Activated CD4-positive, alpha-beta memory T cell treated with anti-CD3 and anti-CD28 coated beads, Interleukin-2, amount 10 ng/mL, durations not matched to agents 7 days and 5 days (primary cell): ENCODE data around the gene CORO2A. TPM values are rescaled to one million over a fixed set of nuclear protein-coding genes. Genes with fewer than 3 reads are reported as not detected.

Experiments
- CTCF ChIA-PET: fragments of 350-600 bp; sonication (Branson Sonifier 250); formaldehyde crosslinking; loops from one replicate; lab custom pipeline; 2021; ENCODE audit warnings: antibody characterized with exemption, inconsistent platforms; lab: Charles Lee
- POLR2A ChIA-PET: fragments of 350-600 bp; sonication (Branson Sonifier 250); formaldehyde crosslinking; loops from one replicate; lab custom pipeline; 2021; ENCODE audit warnings: antibody characterized with exemption; lab: Charles Lee
- DNase-seq: peaks from one replicate; pipeline ENCODE4 v3.0.0-alpha.2; 2020
- H3K27ac Mint-ChIP-seq: one replicate; pipeline ENCODE4 v1.8.0; 2021; ENCODE audit warnings: mild to moderate bottlenecking, mixed read lengths
- H3K27me3 Mint-ChIP-seq: one replicate; pipeline ENCODE4 v1.8.0; 2021; ENCODE audit warnings: mixed read lengths
- H3K36me3 Mint-ChIP-seq: one replicate; pipeline ENCODE4 v1.8.0; 2021; ENCODE audit warnings: low read depth, mixed read lengths
- H3K4me1 Mint-ChIP-seq: one replicate; pipeline ENCODE4 v1.8.0; 2021; ENCODE audit warnings: mixed read lengths
- H3K4me3 Mint-ChIP-seq: one replicate; pipeline ENCODE4 v1.8.0; 2021; ENCODE audit warnings: mild to moderate bottlenecking, mixed read lengths
- H3K9me3 Mint-ChIP-seq: one replicate; pipeline ENCODE4 v1.8.0; 2021; ENCODE audit warnings: mixed read lengths
- total RNA-seq, 2 experiments: library from RNA; stranded (reverse); gene quantifications; one replicate each; pipeline ENCODE4 v1.2.3, GENCODE V29; 2021

CORO2A gene
- total RNA-seq, 2 experiments from 2014 or later = 7.8 to 8.2 TPM

GRCh38 chr9:98154678-98155077 lies 37.8 kb downstream of the CORO2A start:
- H3K4me1 Mint-ChIP-seq = peaks cover 9% of the 10 kb centered on the region
- no peaks in the 10 kb centered on the region for H3K27me3 Mint-ChIP-seq
- H3K4me3 Mint-ChIP-seq = no peak overlapping the region
- POLR2A ChIA-PET = no interaction called here
- H3K27ac Mint-ChIP-seq = no peak overlapping the region
- no peaks in the 10 kb centered on the region for H3K9me3 Mint-ChIP-seq
- peaks cover 6% of the 10 kb centered on the region for H3K36me3 Mint-ChIP-seq
- no peak for DNase-seq
- CTCF ChIA-PET = no interaction called here

DNA sequence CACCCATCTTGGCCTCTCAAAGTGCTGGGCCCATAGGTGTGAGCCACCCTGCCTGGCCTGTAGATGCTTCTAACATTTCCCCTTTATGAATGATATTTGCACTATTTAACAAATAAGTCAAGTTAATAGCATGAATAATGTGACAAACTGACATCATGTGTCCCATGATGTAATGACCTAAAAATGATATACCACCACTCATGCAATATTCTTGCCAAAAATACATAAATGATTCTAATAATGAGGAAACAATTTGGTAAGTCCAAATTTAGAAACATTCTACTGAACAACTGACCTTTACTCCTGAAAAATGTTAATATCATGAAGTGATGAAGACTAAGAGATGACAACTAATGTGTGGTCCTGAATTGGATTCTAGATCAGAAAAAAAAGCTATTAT lies 39.9 kb downstream of the CORO2A start:
- no peaks in the 10 kb centered on the region for H3K27me3 Mint-ChIP-seq
- H3K27ac Mint-ChIP-seq = no peak overlapping the region
- CTCF ChIA-PET = no interaction called here
- H3K36me3 Mint-ChIP-seq = peaks cover 8% of the 10 kb centered on the region
- H3K9me3 Mint-ChIP-seq = no peaks in the 10 kb centered on the region
- POLR2A ChIA-PET = no interaction called here
- peaks cover 8% of the 10 kb centered on the region for H3K4me1 Mint-ChIP-seq
- H3K4me3 Mint-ChIP-seq = no peak overlapping the region
- DNase-seq = no peak

DNA sequence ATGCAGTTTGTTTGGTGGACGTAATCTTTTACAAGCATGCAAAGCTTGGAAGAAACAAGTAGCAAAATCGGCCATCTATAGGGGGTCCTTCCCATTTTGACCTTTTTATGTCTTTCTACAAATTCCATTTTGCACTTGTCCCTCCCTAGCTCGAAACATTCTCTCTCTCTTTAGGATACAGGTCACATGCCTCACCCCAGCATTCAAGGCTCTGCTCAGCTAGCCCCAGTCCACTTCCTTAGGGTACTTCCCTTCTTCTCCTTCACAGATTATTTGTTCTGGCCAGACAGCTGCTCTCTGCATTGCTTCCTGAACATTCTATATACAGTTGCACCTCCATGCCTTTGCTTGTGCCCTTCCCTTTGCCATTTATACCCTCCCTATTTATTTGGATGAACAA lies 41.7 kb downstream of the CORO2A start:
- peaks cover 5% of the 10 kb centered on the region for H3K36me3 Mint-ChIP-seq
- peaks cover 18% of the 10 kb centered on the region for H3K4me1 Mint-ChIP-seq
- H3K9me3 Mint-ChIP-seq = no peaks in the 10 kb centered on the region
- no peaks in the 10 kb centered on the region for H3K27me3 Mint-ChIP-seq
- no peak for DNase-seq
- ChIA-PET CTCF (no interaction called here), POLR2A (no interaction called here)
- no peak overlapping the region for H3K4me3 Mint-ChIP-seq
- H3K27ac Mint-ChIP-seq = no peak overlapping the region

DNA sequence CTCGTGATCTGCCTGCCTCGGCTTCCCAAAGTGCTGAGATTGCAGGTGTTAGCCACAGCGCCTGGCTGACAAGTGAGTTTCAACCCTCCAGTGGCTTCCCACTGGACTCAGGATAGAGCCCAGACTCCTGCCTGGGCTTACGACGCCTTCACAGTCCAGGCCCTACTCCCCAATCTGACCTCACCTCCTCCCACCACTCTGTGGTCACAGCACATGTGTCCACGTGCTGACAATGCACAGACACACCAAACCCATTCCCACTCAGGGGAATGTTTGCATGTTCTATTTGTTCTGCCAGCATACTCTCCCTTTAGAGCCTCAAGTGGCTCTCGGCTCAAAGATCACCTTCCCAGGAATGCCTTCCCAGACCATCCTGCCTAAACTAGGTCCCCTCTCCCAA lies 42.3 kb downstream of the CORO2A start:
- Mint-ChIP-seq H3K9me3 (no peaks in the 10 kb centered on the region), H3K27me3 (no peaks in the 10 kb centered on the region), H3K36me3 (peaks cover 5% of the 10 kb centered on the region), H3K4me3 (no peak overlapping the region), H3K4me1 (peaks cover 18% of the 10 kb centered on the region), H3K27ac (no peak overlapping the region)
- CTCF ChIA-PET = no interaction called here
- POLR2A ChIA-PET = no interaction called here
- no peak for DNase-seq

DNA sequence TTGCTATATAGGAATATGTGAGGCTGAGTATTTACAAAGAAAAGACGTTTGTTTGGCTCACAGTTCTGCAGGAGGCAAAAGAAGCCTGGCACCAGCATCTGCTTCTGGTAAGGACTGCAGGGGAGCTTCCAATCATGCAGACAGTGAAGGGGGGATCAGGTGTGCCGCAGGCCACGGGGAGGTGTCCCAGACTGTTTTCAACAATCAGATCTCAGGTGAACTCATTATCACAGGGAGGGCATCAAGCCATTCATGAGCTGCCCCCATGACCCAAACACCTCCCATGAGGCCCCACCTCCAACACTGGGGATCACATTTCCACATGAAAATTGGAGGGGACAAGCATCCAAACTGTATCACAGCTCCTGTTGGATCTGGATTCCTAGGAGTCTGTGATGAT lies 43.0 kb downstream of the CORO2A start:
- DNase-seq = no peak
- peaks cover 5% of the 10 kb centered on the region for H3K36me3 Mint-ChIP-seq
- H3K27me3 Mint-ChIP-seq = no peaks in the 10 kb centered on the region
- H3K9me3 Mint-ChIP-seq = no peaks in the 10 kb centered on the region
- H3K27ac Mint-ChIP-seq = no peak overlapping the region
- no peak overlapping the region for H3K4me3 Mint-ChIP-seq
- CTCF ChIA-PET = interaction anchor here (0.8 kb wide), 1 partner anchor 44 kb away, joined by 4 read pairs; no protein-coding TSS in a partner anchor
- peaks cover 18% of the 10 kb centered on the region for H3K4me1 Mint-ChIP-seq
- POLR2A ChIA-PET = interaction anchor here (1.2 kb wide), 1 partner anchor 19 kb away, joined by 3 read pairs; no protein-coding TSS in a partner anchor

DNA sequence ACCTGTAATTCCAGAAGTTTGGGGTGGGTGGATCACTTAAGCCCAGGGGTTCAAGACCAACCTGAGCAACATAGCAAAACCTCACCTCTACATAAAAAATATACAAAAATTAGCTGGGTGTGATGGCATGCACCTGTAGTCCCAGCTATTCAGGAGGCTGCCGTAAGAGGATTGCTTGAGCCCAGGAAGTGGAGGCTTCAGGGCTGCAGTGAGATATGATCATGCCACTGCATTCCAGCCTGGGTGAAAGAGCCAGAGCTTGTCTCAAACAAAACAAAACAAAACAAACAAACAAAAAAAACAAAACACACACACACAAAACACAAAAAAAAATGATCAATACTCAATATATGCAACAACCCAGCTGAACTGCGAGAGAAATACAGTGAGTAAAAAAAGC lies 44.0 kb downstream of the CORO2A start:
- Mint-ChIP-seq H3K36me3 (peaks cover 3% of the 10 kb centered on the region), H3K4me3 (no peak overlapping the region), H3K4me1 (peaks cover 18% of the 10 kb centered on the region), H3K9me3 (no peaks in the 10 kb centered on the region), H3K27me3 (no peaks in the 10 kb centered on the region), H3K27ac (no peak overlapping the region)
- ChIA-PET CTCF (no interaction called here), POLR2A (interaction anchor here (1.2 kb wide), 1 partner anchor 20 kb away, joined by 3 read pairs; no protein-coding TSS in a partner anchor)
- DNase-seq = no peak

DNA sequence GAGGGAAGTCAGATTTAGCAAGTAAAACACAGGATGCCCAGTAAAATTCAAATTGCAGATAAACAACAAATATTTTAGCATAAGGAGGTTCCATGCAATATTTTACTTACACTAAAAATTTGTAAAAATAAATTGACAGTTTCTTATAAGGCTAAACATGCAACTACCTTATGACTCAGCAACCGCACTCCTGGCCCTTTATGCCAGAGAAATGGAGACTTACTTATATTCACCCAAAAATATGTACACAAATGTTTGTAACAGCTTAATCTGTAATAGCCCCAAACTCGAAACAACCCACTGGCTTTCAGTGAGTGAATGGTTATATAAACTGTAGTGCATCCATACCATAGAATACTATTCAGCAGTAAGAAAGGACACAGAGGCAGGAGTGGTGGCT lies 44.9 kb downstream of the CORO2A start:
- ChIA-PET POLR2A (no interaction called here), CTCF (no interaction called here)
- Mint-ChIP-seq H3K36me3 (peaks cover 3% of the 10 kb centered on the region), H3K4me1 (peaks cover 18% of the 10 kb centered on the region), H3K27ac (no peak overlapping the region), H3K27me3 (no peaks in the 10 kb centered on the region), H3K9me3 (no peaks in the 10 kb centered on the region), H3K4me3 (no peak overlapping the region)
- DNase-seq = no peak

DNA sequence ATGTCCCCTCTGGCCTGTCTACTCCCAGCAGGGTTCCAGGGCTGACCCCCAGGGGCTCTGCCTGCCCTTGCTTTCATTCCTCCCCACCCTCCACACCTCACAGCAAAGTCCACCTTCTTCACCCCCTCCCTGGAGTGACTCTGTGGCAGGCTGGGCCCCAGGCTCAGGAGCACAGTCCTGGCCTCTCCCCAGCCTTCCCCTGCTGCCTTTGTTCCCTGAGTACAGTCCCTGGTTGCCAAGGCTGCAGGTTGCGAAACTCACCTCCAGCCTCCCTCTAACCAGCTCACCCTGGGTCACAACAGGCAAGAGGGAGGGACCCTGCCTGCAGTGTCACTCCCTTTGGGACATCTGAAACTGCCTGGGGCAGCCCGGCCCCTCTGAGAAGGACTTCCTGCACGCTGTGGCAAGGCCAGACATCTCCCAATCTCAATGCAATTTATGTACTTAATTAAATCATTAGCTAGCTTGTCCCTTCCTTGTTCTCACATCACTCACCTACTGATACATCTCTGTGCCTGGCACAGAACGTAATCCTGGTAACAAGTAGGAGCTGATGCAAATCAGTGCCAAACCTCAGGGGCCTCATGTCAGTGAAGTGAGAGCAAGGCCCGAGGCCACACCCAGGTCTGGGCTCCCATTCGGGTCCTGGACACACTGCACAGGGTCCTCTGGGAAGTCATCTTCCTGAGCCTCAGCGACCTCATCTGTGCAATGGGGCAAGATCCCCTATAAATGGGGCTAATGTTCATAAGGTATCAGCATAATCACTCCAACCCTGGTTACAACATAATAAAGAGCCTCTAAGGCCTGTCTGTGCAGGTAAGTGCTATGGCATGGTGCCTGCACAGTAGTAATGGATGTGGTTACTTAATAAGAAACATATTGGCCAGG lies 46.1 kb downstream of the CORO2A start:
- Mint-ChIP-seq H3K4me1 (peaks cover 18% of the 10 kb centered on the region), H3K4me3 (no peak overlapping the region), H3K36me3 (peaks cover 3% of the 10 kb centered on the region), H3K9me3 (no peaks in the 10 kb centered on the region), H3K27ac (no peak overlapping the region), H3K27me3 (no peaks in the 10 kb centered on the region)
- CTCF ChIA-PET = interaction anchor here (1.1 kb wide), 1 partner anchor 25 kb away, joined by 3 read pairs; no protein-coding TSS in a partner anchor
- POLR2A ChIA-PET = no interaction called here
- DNase-seq = no peak

- CTCF ChIA-PET = no interaction called here
- H3K27ac Mint-ChIP-seq = no peak overlapping the region
These were observed 47.8 kb downstream of the CORO2A start for GRCh38 chr9:98144631-98145030.

GRCh38 chr9:98144076-98144475 lies 48.4 kb downstream of the CORO2A start:
- peaks cover 3% of the 10 kb centered on the region for H3K36me3 Mint-ChIP-seq
- DNase-seq = no peak
- no peaks in the 10 kb centered on the region for H3K27me3 Mint-ChIP-seq
- peaks cover 17% of the 10 kb centered on the region for H3K4me1 Mint-ChIP-seq
- no peak overlapping the region for H3K4me3 Mint-ChIP-seq
- no peaks in the 10 kb centered on the region for H3K9me3 Mint-ChIP-seq
- ChIA-PET POLR2A (no interaction called here), CTCF (no interaction called here)
- H3K27ac Mint-ChIP-seq = no peak overlapping the region

More at GRCh38 chr9:98144631-98145030, 47.8 kb downstream of the CORO2A start:
- DNase-seq = no peak
- H3K4me1 Mint-ChIP-seq = peaks cover 17% of the 10 kb centered on the region
- POLR2A ChIA-PET = no interaction called here
- H3K27me3 Mint-ChIP-seq = no peaks in the 10 kb centered on the region
- H3K4me3 Mint-ChIP-seq = no peak overlapping the region
- H3K36me3 Mint-ChIP-seq = peaks cover 3% of the 10 kb centered on the region
- no peaks in the 10 kb centered on the region for H3K9me3 Mint-ChIP-seq

GRCh38 chr9:98142925-98143481 lies 49.4 kb downstream of the CORO2A start:
- no peak for DNase-seq
- Mint-ChIP-seq H3K4me1 (peaks cover 13% of the 10 kb centered on the region), H3K36me3 (no peaks in the 10 kb centered on the region), H3K27me3 (no peaks in the 10 kb centered on the region), H3K4me3 (no peak overlapping the region), H3K27ac (no peak overlapping the region), H3K9me3 (no peaks in the 10 kb centered on the region)
- ChIA-PET POLR2A (interaction anchor here (0.5 kb wide), 1 partner anchor 138 kb away, joined by 3 read pairs; no protein-coding TSS in a partner anchor), CTCF (no interaction called here)

- Mint-ChIP-seq H3K27ac (no peak overlapping the region), H3K4me3 (no peak overlapping the region), H3K9me3 (no peaks in the 10 kb centered on the region), H3K36me3 (no peaks in the 10 kb centered on the region), H3K27me3 (no peaks in the 10 kb centered on the region), H3K4me1 (peaks cover 9% of the 10 kb centered on the region)
- ChIA-PET CTCF (no interaction called here), POLR2A (no interaction called here)
- DNase-seq = no peak
These were observed 50.1 kb downstream of the CORO2A start for GRCh38 chr9:98142182-98142907.

DNA sequence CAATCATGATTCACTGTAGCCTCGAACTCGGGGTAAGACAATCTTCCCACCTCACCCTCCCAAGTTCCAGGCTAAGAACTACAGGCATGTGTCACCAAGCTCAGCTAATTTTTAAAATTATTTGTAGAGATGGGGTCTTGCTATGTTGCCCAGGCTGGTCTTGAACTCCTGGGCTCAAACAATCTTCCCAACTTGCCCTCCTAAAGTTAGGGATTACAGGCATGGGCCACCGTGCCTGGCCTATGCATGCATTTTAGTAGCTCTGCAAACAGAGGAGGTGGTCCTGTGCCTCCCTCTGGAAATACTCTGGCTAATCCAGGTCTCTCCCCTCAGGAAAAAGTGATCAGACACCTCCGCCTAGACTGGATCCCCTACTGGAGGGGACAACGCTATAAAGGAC lies 51.9 kb downstream of the CORO2A start:
- Mint-ChIP-seq H3K4me1 (no peaks in the 10 kb centered on the region), H3K9me3 (no peaks in the 10 kb centered on the region), H3K27me3 (no peaks in the 10 kb centered on the region), H3K36me3 (no peaks in the 10 kb centered on the region), H3K27ac (no peak overlapping the region), H3K4me3 (no peak overlapping the region)
- ChIA-PET CTCF (no interaction called here), POLR2A (interaction anchor here (1.4 kb wide), 1 partner anchor 22 kb away, joined by 3 read pairs; no protein-coding TSS in a partner anchor)
- no peak for DNase-seq
